ENCODE results near the gene MTARC2. TPM values are rescaled to one million over a fixed set of nuclear protein-coding genes. Genes with fewer than 3 reads are reported as not detected.

Gene MTARC2
- total and polyA plus RNA-seq, 10 of the 15 experiments (the other 5 are each of a cell fraction or from before 2014, with no cell fraction given): 1.9 to 5.5 (median 3.3) TPM

DNA sequence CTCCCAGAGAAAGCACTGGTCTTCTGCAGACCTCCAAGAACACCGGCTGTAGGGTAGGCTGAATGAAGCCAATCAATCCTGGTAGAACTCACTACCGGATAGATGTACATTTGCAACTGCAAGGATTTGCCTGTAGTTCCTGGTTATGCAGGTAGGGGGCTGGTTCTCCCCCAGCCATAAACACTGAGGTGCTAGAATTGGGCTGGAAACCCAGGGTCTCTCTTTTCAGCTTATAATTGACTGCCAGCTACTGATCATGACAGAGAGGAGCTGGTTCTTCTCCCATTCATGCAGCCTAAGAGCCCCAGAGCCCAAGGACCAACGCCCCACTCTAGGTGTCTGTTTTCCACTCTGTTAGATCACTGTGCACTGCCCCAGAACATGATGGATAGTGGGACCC is 21.5 kb upstream of the MTARC2 start:
- Histone ChIP-seq H3K4me1 (ENCODE audit: control insufficient read depth, insufficient read depth, low read length) (no peaks in the 10 kb centered on the region), H3K9ac (ENCODE audit: control insufficient read depth, insufficient read depth, low read length) (no peak overlapping the region), H3K79me2 (ENCODE audit: control insufficient read depth, insufficient read depth, low read length) (no peaks in the 10 kb centered on the region), H4K20me1 (ENCODE audit: control insufficient read depth, insufficient read depth) (no peaks in the 10 kb centered on the region), H3K4me2 (ENCODE audit: control insufficient read depth, insufficient read depth) (no peak overlapping the region), H3K27ac (ENCODE audit: control insufficient read depth, insufficient read depth) (no peak overlapping the region), H3K4me3 (no peak overlapping the region), H3K36me3 (ENCODE audit: control insufficient read depth in 2 of 2, insufficient read depth in 2 of 2, low read length in 1 of 2) (no peaks in the 10 kb centered on the region), H3K27me3 (replicated peaks in 1 of 2; ENCODE audit: control insufficient read depth in 2 of 2, insufficient read depth in 2 of 2, low read length in 1 of 2) (no peaks in the 10 kb centered on the region), H2AFZ (ENCODE audit: control insufficient read depth, low read depth, low read length) (no peak overlapping the region), H3K9me3 (replicated peaks; ENCODE audit: control insufficient read depth, insufficient read depth, low read length) (no peaks in the 10 kb centered on the region)
- in situ Hi-C loops (cut with MboI): no loop called here
- intact Hi-C loops (cut with micrococcal nuclease; ENCODE audit: unreplicated experiment): no loop called here
- no peak for DNase-seq (ENCODE audit: low read depth, low spot score)
- ChIA-PET SMC1A (ENCODE audit: uncharacterized antibody, unreplicated experiment) (interaction anchor here (0.6 to 1.3 kb wide), 2 partner anchors 9 to 36 kb away, joined by 3 read pairs; no protein-coding TSS in a partner anchor), RAD21 (ENCODE audit: unreplicated experiment) (no interaction called here), POLR2A (no interaction called here), CTCF (interaction anchor here (0.7 to 1.1 kb wide), 3 partner anchors 15 to 45 kb away, joined by 3 to 4 read pairs (median 3); no protein-coding TSS in a partner anchor)
- FAIRE-seq: no peak
- BruUV-seq (replicated peaks): no TSS peak
- TF ChIP-seq SMC3 (IDR thresholded peaks at IDR 0.05; ENCODE audit: borderline replicate concordance, low read length) (no peak), PML (IDR thresholded peaks at IDR 0.05; ENCODE audit: low read length) (no peak), NFXL1 (IDR thresholded peaks at IDR 0.05; ENCODE audit: borderline replicate concordance) (no peak)
- TF ChIP-seq, protein P1, sequence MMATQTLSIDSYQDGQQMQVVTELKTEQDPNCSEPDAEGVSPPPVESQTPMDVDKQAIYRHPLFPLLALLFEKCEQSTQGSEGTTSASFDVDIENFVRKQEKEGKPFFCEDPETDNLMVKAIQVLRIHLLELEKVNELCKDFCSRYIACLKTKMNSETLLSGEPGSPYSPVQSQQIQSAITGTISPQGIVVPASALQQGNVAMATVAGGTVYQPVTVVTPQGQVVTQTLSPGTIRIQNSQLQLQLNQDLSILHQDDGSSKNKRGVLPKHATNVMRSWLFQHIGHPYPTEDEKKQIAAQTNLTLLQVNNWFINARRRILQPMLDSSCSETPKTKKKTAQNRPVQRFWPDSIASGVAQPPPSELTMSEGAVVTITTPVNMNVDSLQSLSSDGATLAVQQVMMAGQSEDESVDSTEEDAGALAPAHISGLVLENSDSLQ (IDR thresholded peaks at IDR 0.05): no peak
- TF ChIP-seq, protein P2, sequence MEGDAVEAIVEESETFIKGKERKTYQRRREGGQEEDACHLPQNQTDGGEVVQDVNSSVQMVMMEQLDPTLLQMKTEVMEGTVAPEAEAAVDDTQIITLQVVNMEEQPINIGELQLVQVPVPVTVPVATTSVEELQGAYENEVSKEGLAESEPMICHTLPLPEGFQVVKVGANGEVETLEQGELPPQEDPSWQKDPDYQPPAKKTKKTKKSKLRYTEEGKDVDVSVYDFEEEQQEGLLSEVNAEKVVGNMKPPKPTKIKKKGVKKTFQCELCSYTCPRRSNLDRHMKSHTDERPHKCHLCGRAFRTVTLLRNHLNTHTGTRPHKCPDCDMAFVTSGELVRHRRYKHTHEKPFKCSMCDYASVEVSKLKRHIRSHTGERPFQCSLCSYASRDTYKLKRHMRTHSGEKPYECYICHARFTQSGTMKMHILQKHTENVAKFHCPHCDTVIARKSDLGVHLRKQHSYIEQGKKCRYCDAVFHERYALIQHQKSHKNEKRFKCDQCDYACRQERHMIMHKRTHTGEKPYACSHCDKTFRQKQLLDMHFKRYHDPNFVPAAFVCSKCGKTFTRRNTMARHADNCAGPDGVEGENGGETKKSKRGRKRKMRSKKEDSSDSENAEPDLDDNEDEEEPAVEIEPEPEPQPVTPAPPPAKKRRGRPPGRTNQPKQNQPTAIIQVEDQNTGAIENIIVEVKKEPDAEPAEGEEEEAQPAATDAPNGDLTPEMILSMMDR (IDR thresholded peaks at IDR 0.05 in 2 of 3, conservative IDR thresholded peaks at IDR 0.05 in 1 of 3; ENCODE audit: control insufficient read depth in 2 of 3, extremely low read depth in 1 of 3, insufficient read depth in 1 of 3, low read depth in 3 of 3, low read length in 3 of 3): peak; percentile 14 to 49 (median 37); a peak in 4 of 6 replicates
- 81% methylated on average over 3 of the region's 3 CpGs for WGBS (ENCODE audit: insufficient coverage, insufficient replicate concordance, low lambda C conversion rate, missing lambda C conversion rate)
- ATAC-seq: peak; percentile 83

All from GM12878 (cell line).